ENCODE results near the gene LRRC71. TPM values are rescaled to one million over a fixed set of nuclear protein-coding genes. Genes with fewer than 3 reads are reported as not detected.

The LRRC71 gene
- total and polyA plus RNA-seq, 2 of the 8 experiments (the other 6 are each of a cell fraction or from before 2014, with no cell fraction given) = 0.05 TPM; not detected in 1

DNA sequence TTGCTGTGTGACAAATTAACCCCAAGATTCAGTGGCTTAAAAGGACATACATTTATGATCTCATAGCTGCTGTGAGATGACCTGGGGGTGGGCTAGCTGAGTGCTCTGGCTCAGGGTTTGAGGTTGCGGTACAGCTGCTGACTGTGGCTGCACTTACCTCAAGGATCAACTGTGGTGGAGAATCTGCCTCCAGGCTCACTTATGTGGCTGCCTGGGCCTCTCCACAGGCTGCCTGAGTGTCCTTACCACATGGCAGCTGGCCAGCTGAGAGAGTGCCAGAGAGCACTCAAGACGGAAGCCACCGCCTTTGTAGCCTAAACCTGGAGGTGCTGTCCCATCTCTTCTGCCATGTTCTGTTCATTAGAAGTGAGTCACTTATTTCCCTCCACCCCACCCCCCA is 5.7 kb downstream of the LRRC71 start:
- ChIA-PET POLR2A (ENCODE audit: partially characterized antibody) (interaction anchor here (1.3 to 3.0 kb wide), 5 partner anchors 34 to 219 kb away, joined by 3 to 10 read pairs (median 7); no protein-coding TSS in a partner anchor), CTCF (ENCODE audit: partially characterized antibody) (interaction anchor here (0.8 to 11.8 kb wide), 16 partner anchors 9 to 268 kb away, joined by 3 to 287 read pairs (median 4); partner anchors contain the start of genes INSRR, NTRK1 and PEAR1)
- Histone ChIP-seq H3K36me3 (ENCODE audit: control insufficient read depth in 2 of 4, insufficient read depth in 4 of 4, low read length in 3 of 4) (no peaks in the 10 kb centered on the region), H3K14ac (ENCODE audit: insufficient read length) (no peak overlapping the region), H3K79me2 (ENCODE audit: control insufficient read depth in 1 of 2, insufficient read depth in 2 of 2, low read length in 2 of 2) (no peaks in the 10 kb centered on the region), H4K5ac (ENCODE audit: insufficient read length, low read depth, low read length) (no peak overlapping the region), H3K4me2 (ENCODE audit: insufficient read depth in 1 of 2, low read depth in 2 of 2, low read length in 2 of 2) (no peak overlapping the region; a peak in 1 of 4 replicates), H2BK120ac (replicated peaks; ENCODE audit: low read depth, low read length) (no peak overlapping the region), H3K27ac (ENCODE audit: low read depth, low read length) (no peak overlapping the region), H4K91ac (replicated peaks; ENCODE audit: insufficient read length, low read length) (no peak overlapping the region), H3K4me3 (ENCODE audit: extremely low read depth in 1 of 4, insufficient read depth in 2 of 4, low read depth in 3 of 4, low read length in 4 of 4) (no peak overlapping the region), H2BK12ac (ENCODE audit: low read depth, low read length) (no peak overlapping the region), H3K9me3 (ENCODE audit: insufficient read depth in 2 of 2, low read depth in 1 of 2, low read length in 1 of 2) (no peaks in the 10 kb centered on the region), H3K18ac (ENCODE audit: extremely low read depth, low read length) (no peak overlapping the region), H2AK5ac (ENCODE audit: low read depth, low read length) (peak overlapping the region; percentile 8; the same call in 1 of the 2 replicates), H3K27me3 (replicated peaks in 1 of 4; ENCODE audit: control insufficient read depth in 3 of 4, extremely low read depth in 1 of 4, insufficient read depth in 3 of 4, low read length in 3 of 4) (peaks cover 63 to 84% (median 82%) of the 10 kb centered on the region in 4 experiments), H2BK15ac (ENCODE audit: low read length) (no peak overlapping the region), H2AFZ (ENCODE audit: low read length) (no peak overlapping the region), H3K4me1 (replicated peaks in 1 of 4; ENCODE audit: control insufficient read depth in 3 of 4, insufficient read depth in 4 of 4, low read length in 3 of 4) (peaks cover 3 to 21% (median 9%) of the 10 kb centered on the region in 4 experiments; a peak in 6 of 7 replicates), H3K79me1 (ENCODE audit: low read depth, low read length) (no peaks in the 10 kb centered on the region), H3K9ac (replicated peaks in 1 of 4; ENCODE audit: extremely low read depth in 1 of 4, low read depth in 3 of 4, low read length in 3 of 4) (no peak overlapping the region), H3K23me2 (ENCODE audit: low read depth, low read length) (peaks cover 7% of the 10 kb centered on the region; the same call in 1 of the 2 replicates), H2BK20ac (ENCODE audit: low read length) (no peak overlapping the region), H3K23ac (ENCODE audit: insufficient read length) (no peak overlapping the region), H3K4ac (replicated peaks; ENCODE audit: insufficient read length, low read depth, low read length) (no peak overlapping the region), H4K20me1 (replicated peaks in 1 of 2; ENCODE audit: control insufficient read depth in 1 of 2, insufficient read depth in 2 of 2, low read length in 2 of 2) (peaks cover 3 to 19% of the 10 kb centered on the region in 2 experiments), H4K8ac (ENCODE audit: extremely low read depth, insufficient read depth, low read length) (no peak overlapping the region), H3K56ac (replicated peaks; ENCODE audit: insufficient read length, low read depth, low read length) (no peak overlapping the region), H2BK5ac (ENCODE audit: low read depth, low read length) (no peak overlapping the region)
- FAIRE-seq = no peak
- 74% methylated on average over 3 of the region's 3 CpGs; no CpG with 5 or more reads in 1 of the 2 experiments for WGBS, 2 experiments (ENCODE audit: extremely low coverage in 1 of 2, insufficient coverage in 1 of 2, insufficient read length in 1 of 2, insufficient replicate concordance in 2 of 2, low coverage in 1 of 2, low lambda C conversion rate in 2 of 2, missing lambda C conversion rate in 1 of 2)
- DNase-seq (ENCODE audit: low read depth in 1 of 2, low spot score in 2 of 2) = no peak
- TF ChIP-seq RNF2 (IDR thresholded peaks at IDR 0.05; ENCODE audit: borderline replicate concordance, low read depth, low read length, missing control alignments, poor library complexity, severe bottlenecking) (no peak), YY1 (IDR thresholded peaks at IDR 0.05; ENCODE audit: low read depth, low read length) (no peak), CTBP2 (IDR thresholded peaks at IDR 0.05; ENCODE audit: borderline replicate concordance, insufficient read depth, insufficient read length, low read length) (no peak), ZNF274 (IDR thresholded peaks at IDR 0.05; ENCODE audit: borderline replicate concordance, extremely low read depth, low read length) (no peak), TAF7 (optimal IDR thresholded peaks at IDR 0.05; ENCODE audit: borderline replicate concordance, low read depth, low read length) (no peak), RBBP5 (IDR thresholded peaks at IDR 0.05; ENCODE audit: borderline replicate concordance, low read depth, low read length) (no peak)
